Hepatocyte (in vitro differentiated cells): ENCODE measurements around the gene CNST. TPM values are rescaled to one million over a fixed set of nuclear protein-coding genes. Genes with fewer than 3 reads are reported as not detected.
A peak's percentile ranks its signal among the peaks of the same experiment; 100 is the strongest.

Source experiments
- DNase-seq: peaks from one replicate; pipeline ENCODE4 v3.0.0-alpha.2; 2016; ENCODE audit warnings: low spot score
- H2AFZ ChIP-seq: fragments of 200-600 bp; sonication (generic); 2 replicates; pipeline ENCODE4 v1.6.0; 2016; ENCODE audit warnings: antibody characterized with exemption, mild to moderate bottlenecking
- H3K27ac ChIP-seq: fragments of 200-600 bp; sonication (generic); 2 replicates; pipeline ENCODE4 v1.5.1; 2016; ENCODE audit warnings: mild to moderate bottlenecking
- H3K27me3 ChIP-seq: fragments of 200-600 bp; sonication (generic); 2 replicates; pipeline ENCODE4 v1.6.1; 2016
- H3K36me3 ChIP-seq: fragments of 200-600 bp; sonication (generic); replicated peaks from 2 replicates; pipeline ENCODE4 v1.5.1; 2016; ENCODE audit warnings: low read depth; ENCODE audit not compliant: insufficient read depth
- H3K4me1 ChIP-seq: fragments of 200-600 bp; sonication (generic); 2 replicates; pipeline ENCODE4 v1.5.1; 2016; ENCODE audit warnings: mild to moderate bottlenecking, moderate library complexity; ENCODE audit not compliant: insufficient read depth
- H3K4me2 ChIP-seq: fragments of 200-600 bp; sonication (generic); 2 replicates; pipeline ENCODE4 v1.6.0; 2016
- H3K4me3 ChIP-seq: fragments of 200-600 bp; sonication (generic); 2 replicates; pipeline ENCODE4 v1.5.1; 2016; ENCODE audit warnings: mild to moderate bottlenecking
- H3K79me2 ChIP-seq: fragments of 200-600 bp; sonication (generic); 2 replicates; pipeline ENCODE4 v1.6.0; 2017; ENCODE audit warnings: mild to moderate bottlenecking
- H3K9me2 ChIP-seq: fragments of 200-600 bp; sonication (generic); replicated peaks from 2 replicates; pipeline ENCODE4 v1.6.0; 2017; ENCODE audit warnings: mild to moderate bottlenecking; ENCODE audit not compliant: insufficient read depth
- H3K9me3 ChIP-seq: fragments of 200-600 bp; sonication (generic); 2 replicates; pipeline ENCODE4 v1.5.1; 2016; ENCODE audit warnings: low read depth, mild to moderate bottlenecking
- H4K20me1 ChIP-seq: fragments of 200-600 bp; sonication (generic); 2 replicates; pipeline ENCODE4 v1.6.0; 2016; ENCODE audit warnings: mild to moderate bottlenecking; ENCODE audit not compliant: insufficient read depth, poor library complexity, severe bottlenecking
- EZH2 ChIP-seq: fragments of 200-600 bp; sonication (generic); IDR thresholded peaks from 2 replicates; pipeline ENCODE4 v1.6.1; 2016; ENCODE audit warnings: antibody characterized with exemption, mild to moderate bottlenecking, borderline replicate concordance
- EZH2phosphoT487 ChIP-seq: fragments of 200-600 bp; sonication (generic); IDR thresholded peaks from one replicate; pipeline ENCODE4 v1.6.1; 2018; ENCODE audit warnings: antibody characterized with exemption, mild to moderate bottlenecking, low read depth, moderate library complexity; ENCODE audit not compliant: unreplicated experiment, severe bottlenecking
- WGBS: methylation state at CpG from one replicate; pipeline ENCODE4 v1.1.6; 2016; ENCODE audit warnings: low lambda C conversion rate; ENCODE audit errors: missing lambda C conversion rate; 5-methylcytosine and 5-hydroxymethylcytosine counted together
- polyA plus RNA-seq: library from polyadenylated mRNA; unstranded; fragments of >200 nt; fragmentation: Nextera tagmentation; extraction: Ambion mirVana; gene quantifications from 2 replicates; pipeline ENCODE4 v1.2.1, GENCODE V29; 2016
- total RNA-seq: library from RNA; depleted of rRNA; stranded (reverse); fragments of >200 nt; gene quantifications from 2 replicates; pipeline ENCODE4 v1.2.3, GENCODE V29; 2014
- TF ChIP-seq, protein P1 (sequence below): fragments of 200-600 bp; sonication (generic); IDR thresholded peaks from 2 replicates; pipeline ENCODE4 v1.5.1; 2016; ENCODE audit warnings: antibody characterized with exemption, mild to moderate bottlenecking; ENCODE audit not compliant: poor library complexity

Gene CNST
- total and polyA plus RNA-seq, 2 experiments from 2014 or later = 7.1 to 16.4 TPM

DNA sequence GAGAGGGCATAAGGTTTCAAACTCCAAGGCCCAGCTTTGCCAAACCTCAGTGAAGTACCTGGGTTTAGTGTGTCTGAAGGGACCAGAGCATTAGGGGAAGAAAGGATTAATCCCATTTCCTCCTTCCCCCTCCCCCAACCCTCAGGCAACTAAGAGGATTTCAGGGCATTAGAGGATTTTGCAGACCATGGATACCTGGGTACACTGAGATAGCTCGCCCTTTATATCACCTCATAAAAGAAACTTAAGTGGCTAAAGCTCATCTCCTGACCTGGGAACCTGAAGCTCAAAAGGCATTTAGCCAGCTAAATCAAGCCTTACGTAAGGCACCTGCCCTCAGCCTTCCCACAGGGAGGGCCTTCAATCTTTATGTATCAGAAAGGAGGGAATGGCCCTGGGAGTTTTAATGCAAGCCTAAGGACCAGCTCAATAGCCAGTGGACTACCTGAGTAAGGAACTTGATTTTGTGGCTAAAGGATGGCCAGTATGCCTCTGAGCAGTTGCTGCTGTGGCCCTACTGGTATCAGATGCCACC, 32.8 kb upstream of the CNST start:
- 56% methylated on average over 2 of the region's 2 CpGs for WGBS
- H3K4me2 ChIP-seq = no peak overlapping the region
- H3K9me3 ChIP-seq = no peaks in the 10 kb centered on the region
- peaks cover 5% of the 10 kb centered on the region for H3K4me1 ChIP-seq
- no peaks in the 10 kb centered on the region for H3K79me2 ChIP-seq
- no peaks in the 10 kb centered on the region for H4K20me1 ChIP-seq
- no peak for DNase-seq
- H2AFZ ChIP-seq = no peak overlapping the region
- TF ChIP-seq EZH2 = no peak
- TF ChIP-seq, protein P1, sequence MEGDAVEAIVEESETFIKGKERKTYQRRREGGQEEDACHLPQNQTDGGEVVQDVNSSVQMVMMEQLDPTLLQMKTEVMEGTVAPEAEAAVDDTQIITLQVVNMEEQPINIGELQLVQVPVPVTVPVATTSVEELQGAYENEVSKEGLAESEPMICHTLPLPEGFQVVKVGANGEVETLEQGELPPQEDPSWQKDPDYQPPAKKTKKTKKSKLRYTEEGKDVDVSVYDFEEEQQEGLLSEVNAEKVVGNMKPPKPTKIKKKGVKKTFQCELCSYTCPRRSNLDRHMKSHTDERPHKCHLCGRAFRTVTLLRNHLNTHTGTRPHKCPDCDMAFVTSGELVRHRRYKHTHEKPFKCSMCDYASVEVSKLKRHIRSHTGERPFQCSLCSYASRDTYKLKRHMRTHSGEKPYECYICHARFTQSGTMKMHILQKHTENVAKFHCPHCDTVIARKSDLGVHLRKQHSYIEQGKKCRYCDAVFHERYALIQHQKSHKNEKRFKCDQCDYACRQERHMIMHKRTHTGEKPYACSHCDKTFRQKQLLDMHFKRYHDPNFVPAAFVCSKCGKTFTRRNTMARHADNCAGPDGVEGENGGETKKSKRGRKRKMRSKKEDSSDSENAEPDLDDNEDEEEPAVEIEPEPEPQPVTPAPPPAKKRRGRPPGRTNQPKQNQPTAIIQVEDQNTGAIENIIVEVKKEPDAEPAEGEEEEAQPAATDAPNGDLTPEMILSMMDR = no peak
- TF ChIP-seq EZH2phosphoT487 = no peak
- H3K27me3 ChIP-seq = no peaks in the 10 kb centered on the region
- no peaks in the 10 kb centered on the region for H3K9me2 ChIP-seq
- no peak overlapping the region for H3K27ac ChIP-seq
- H3K4me3 ChIP-seq = no peak overlapping the region
- no peaks in the 10 kb centered on the region for H3K36me3 ChIP-seq

DNA sequence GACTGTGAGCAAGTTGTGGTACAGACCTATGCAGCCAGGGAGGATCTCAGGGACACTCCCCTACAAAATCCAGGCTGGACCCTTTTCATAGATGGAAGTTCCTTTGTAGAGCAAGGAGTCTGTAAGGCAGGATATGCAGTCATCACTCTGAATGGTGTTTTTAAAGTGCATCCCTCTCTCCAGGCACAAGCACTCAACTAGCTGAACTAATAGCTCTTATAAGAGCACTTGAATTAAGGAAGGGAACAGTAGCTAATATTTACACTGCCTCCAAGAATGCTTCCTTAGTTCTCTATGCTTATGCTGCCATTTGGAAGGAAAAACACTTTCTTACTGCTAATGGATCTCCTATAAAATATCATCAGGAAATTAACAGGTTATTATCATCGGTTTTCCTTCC, 32.1 kb upstream of the CNST start:
- Histone ChIP-seq H3K9me2 (no peaks in the 10 kb centered on the region), H4K20me1 (no peaks in the 10 kb centered on the region), H3K79me2 (no peaks in the 10 kb centered on the region), H3K4me3 (no peak overlapping the region), H3K9me3 (no peaks in the 10 kb centered on the region), H3K27me3 (no peaks in the 10 kb centered on the region), H3K27ac (no peak overlapping the region), H3K36me3 (no peaks in the 10 kb centered on the region), H2AFZ (no peak overlapping the region), H3K4me1 (peaks cover 6% of the 10 kb centered on the region), H3K4me2 (no peak overlapping the region)
- no peak for DNase-seq
- 74% methylated on average over 1 of the region's 1 CpG for WGBS
- TF ChIP-seq EZH2phosphoT487 (no peak), EZH2 (no peak)
- TF ChIP-seq, protein P1 = no peak

DNA sequence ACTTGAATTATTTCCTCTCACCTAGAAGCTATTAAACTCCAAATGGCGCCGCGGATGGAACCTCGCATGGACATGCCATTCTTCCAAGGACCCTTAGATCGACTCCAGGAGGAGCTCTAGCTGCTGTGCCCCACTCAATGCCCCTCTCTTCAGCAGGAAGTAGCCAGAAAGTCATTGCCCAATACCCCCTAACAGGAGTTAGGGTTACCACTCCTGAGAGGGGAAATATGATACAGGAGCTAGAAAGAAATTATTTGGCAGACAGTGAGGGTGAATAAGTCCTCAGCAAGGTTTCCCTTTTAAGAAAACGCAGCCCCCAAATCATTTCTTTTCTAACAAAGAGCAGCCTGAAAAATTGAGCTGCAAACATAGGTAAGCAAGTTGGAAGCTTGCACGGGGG, 28.8 kb upstream of the CNST start:
- Histone ChIP-seq H3K79me2 (no peaks in the 10 kb centered on the region), H2AFZ (no peak overlapping the region), H3K4me3 (no peak overlapping the region), H3K36me3 (peaks cover 2% of the 10 kb centered on the region), H3K4me1 (peaks cover 6% of the 10 kb centered on the region), H3K27ac (peak overlapping the region; percentile 9), H3K27me3 (no peaks in the 10 kb centered on the region), H4K20me1 (no peaks in the 10 kb centered on the region), H3K9me3 (no peaks in the 10 kb centered on the region), H3K4me2 (no peak overlapping the region), H3K9me2 (no peaks in the 10 kb centered on the region)
- TF ChIP-seq EZH2phosphoT487 (no peak), EZH2 (no peak)
- TF ChIP-seq, protein P1 = no peak
- no peak for DNase-seq
- 77% methylated on average over 7 of the region's 7 CpGs for WGBS

DNA sequence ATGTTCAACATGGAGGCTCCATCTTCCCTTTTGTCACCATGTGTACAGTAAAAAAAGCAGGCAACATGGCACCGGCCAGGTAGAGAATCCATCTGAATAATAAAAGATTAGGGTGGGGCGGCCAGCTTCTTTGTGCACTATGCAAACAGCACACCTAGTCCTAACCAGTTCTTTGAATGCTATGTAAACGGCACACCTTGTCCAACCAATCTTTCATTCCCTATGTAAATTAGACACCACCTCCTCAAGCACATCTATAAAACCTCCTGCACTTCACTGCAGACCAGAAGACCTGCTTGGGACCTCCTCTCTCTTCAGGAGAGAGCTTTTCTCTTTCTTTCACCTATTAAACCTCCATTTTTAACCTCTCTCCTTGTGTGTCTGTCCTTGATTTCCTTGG, 28.4 kb upstream of the CNST start:
- Histone ChIP-seq H3K79me2 (no peaks in the 10 kb centered on the region), H3K9me2 (no peaks in the 10 kb centered on the region), H3K27ac (peak overlapping the region; percentile 9), H4K20me1 (no peaks in the 10 kb centered on the region), H3K4me1 (peaks cover 6% of the 10 kb centered on the region), H3K36me3 (peaks cover 2% of the 10 kb centered on the region), H3K9me3 (no peaks in the 10 kb centered on the region), H3K4me2 (no peak overlapping the region), H3K27me3 (no peaks in the 10 kb centered on the region), H3K4me3 (no peak overlapping the region), H2AFZ (no peak overlapping the region)
- DNase-seq = peak; percentile 25
- TF ChIP-seq, protein P1 = no peak
- TF ChIP-seq EZH2 = no peak
- TF ChIP-seq EZH2phosphoT487 = no peak
- WGBS = 78% methylated on average over 3 of the region's 3 CpGs
